ENCODE measurements around the gene RAP2A. TPM values are rescaled to one million over a fixed set of nuclear protein-coding genes. Genes with fewer than 3 reads are reported as not detected.

RAP2A gene
- total RNA-seq, 2 donors from 2014 or later, result 7.5 to 11.6 TPM

DNA sequence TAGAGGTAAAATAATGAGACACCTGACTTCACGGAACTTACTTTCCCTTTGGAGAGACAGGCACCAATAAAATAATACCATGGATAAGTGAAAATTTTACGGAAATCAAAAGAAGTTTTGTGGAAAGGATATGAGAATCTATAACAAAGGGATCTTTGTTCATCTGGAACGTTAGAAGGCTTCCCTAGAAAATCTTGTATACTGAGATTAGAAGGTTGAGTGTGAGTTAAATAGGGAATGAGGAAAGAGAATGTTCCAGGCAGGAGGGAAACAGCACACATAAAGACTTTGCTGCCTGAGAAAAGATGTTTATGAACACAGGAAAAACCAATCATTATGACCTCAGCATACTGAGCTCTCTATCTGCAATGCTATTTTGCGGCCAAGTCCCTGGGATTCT, 19.6 kb upstream of the RAP2A start:
- Histone ChIP-seq H3K36me3 (no peaks in the 10 kb centered on the region), H3K27ac (no peak overlapping the region), H3K4me1 (replicated peaks) (no peaks in the 10 kb centered on the region), H3K9me3 (no peaks in the 10 kb centered on the region), H3K4me3 (no peak overlapping the region), H3K27me3 (replicated peaks; ENCODE audit: insufficient read depth) (no peaks in the 10 kb centered on the region)
- DNase-seq (ENCODE audit: low spot score), result no peak
- TF ChIP-seq CTCF (IDR thresholded peaks at IDR 0.05), result no peak
- 51% methylated on average over 4 of the region's 4 CpGs for WGBS
- intact Hi-C loops (cut with DNase I), result no loop called here

DNA sequence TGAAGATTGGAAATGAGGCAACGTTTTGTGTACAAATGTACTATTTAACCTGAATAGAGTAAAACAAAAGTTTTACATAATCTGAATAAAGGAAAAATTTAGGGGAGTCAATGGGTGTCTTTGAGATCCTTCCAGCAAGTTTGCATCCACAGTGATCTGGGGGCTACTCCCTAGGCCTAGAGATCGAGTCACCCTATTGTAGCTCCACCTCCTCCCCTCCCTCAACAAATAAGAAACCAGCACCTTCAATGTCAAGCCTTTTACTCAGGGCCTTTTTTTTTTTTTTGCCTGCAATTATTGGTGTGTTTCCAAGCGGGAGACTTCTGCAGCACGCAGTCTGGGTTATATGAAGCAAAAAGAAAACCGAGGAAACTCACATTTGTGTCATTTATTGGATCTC, 16.3 kb upstream of the RAP2A start:
- H3K4me3 ChIP-seq, result no peak overlapping the region
- H3K4me1 ChIP-seq (replicated peaks), result no peaks in the 10 kb centered on the region
- intact Hi-C loops (cut with DNase I), result no loop called here
- DNase-seq (ENCODE audit: low spot score), result no peak
- no peaks in the 10 kb centered on the region for H3K36me3 ChIP-seq
- TF ChIP-seq POLR2A (IDR thresholded peaks at IDR 0.05) (no peak), POLR2AphosphoS5 (IDR thresholded peaks at IDR 0.05) (no peak), CTCF (IDR thresholded peaks at IDR 0.05) (no peak)
- 29% methylated on average over 5 of the region's 5 CpGs for WGBS
- no peak overlapping the region for H3K27ac ChIP-seq
- no peaks in the 10 kb centered on the region for H3K27me3 ChIP-seq (replicated peaks; ENCODE audit: insufficient read depth)
- no peaks in the 10 kb centered on the region for H3K9me3 ChIP-seq

- intact Hi-C loops (cut with DNase I), result no loop called here
- no peaks in the 10 kb centered on the region for H3K9me3 ChIP-seq
- WGBS, result 83% methylated on average over 8 of the region's 8 CpGs
These were observed 11.6 kb upstream of the RAP2A start for GRCh38 chr13:97422118-97423054.

GRCh38 chr13:97423300-97424045, 10.5 kb upstream of the RAP2A start:
- Histone ChIP-seq H3K4me1 (replicated peaks) (no peaks in the 10 kb centered on the region), H3K27ac (no peak overlapping the region), H3K36me3 (no peaks in the 10 kb centered on the region), H3K4me3 (no peak overlapping the region), H3K27me3 (replicated peaks; ENCODE audit: insufficient read depth) (no peaks in the 10 kb centered on the region), H3K9me3 (no peaks in the 10 kb centered on the region)
- WGBS, result 86% methylated on average over 8 of the region's 8 CpGs
- intact Hi-C loops (cut with DNase I), result no loop called here
- TF ChIP-seq CTCF (IDR thresholded peaks at IDR 0.05) (no peak), POLR2A (IDR thresholded peaks at IDR 0.05) (no peak), POLR2AphosphoS5 (IDR thresholded peaks at IDR 0.05) (no peak)
- DNase-seq (ENCODE audit: low spot score), result no peak

More at GRCh38 chr13:97422118-97423054, 11.6 kb upstream of the RAP2A start:
- H3K36me3 ChIP-seq, result no peaks in the 10 kb centered on the region
- no peaks in the 10 kb centered on the region for H3K4me1 ChIP-seq (replicated peaks)
- H3K27ac ChIP-seq, result no peak overlapping the region
- no peak for TF ChIP-seq POLR2AphosphoS5 (IDR thresholded peaks at IDR 0.05)
- TF ChIP-seq POLR2A (IDR thresholded peaks at IDR 0.05), result no peak
- TF ChIP-seq CTCF (IDR thresholded peaks at IDR 0.05), result no peak
- no peak overlapping the region for H3K4me3 ChIP-seq
- DNase-seq (ENCODE audit: low spot score), result no peak
- H3K27me3 ChIP-seq (replicated peaks; ENCODE audit: insufficient read depth), result no peaks in the 10 kb centered on the region

All from prostate gland (tissue), 2 donors.